H1 (cell line): ENCODE measurements around the gene TP53BP2. TPM values are rescaled to one million over a fixed set of nuclear protein-coding genes. Genes with fewer than 3 reads are reported as not detected.

Source experiments
- CTBP2 ChIP-seq: IDR thresholded peaks from 2 replicates; pipeline ENCODE4 v1.7.0; 2011; ENCODE audit warnings: borderline replicate concordance, mild to moderate bottlenecking, moderate library complexity, mixed read lengths, low read length; ENCODE audit not compliant: insufficient read depth, insufficient read length
- PHF8 ChIP-seq: fragments of 200-600 bp; sonication (generic); conservative IDR thresholded peaks from 2 replicates; pipeline ENCODE4 v1.7.1; 2012; ENCODE audit warnings: low read depth, mild to moderate bottlenecking, inconsistent platforms, low read length, moderate library complexity
- polyA plus RNA-seq, 7 experiments: library from polyadenylated mRNA; depleted of rRNA in 3 of 7; stranded (reverse) in 5 of 7; unstranded in 2 of 7; fragments of >200 nt in 5 of 7; fragments of 200-250 nt in 2 of 7; gene quantifications; 1 replicate in 5 of 7; 2 replicates in 1 of 7; 4 replicates in 1 of 7; pipeline versions ENCODE4 v1.2.1 to v1.2.3, GENCODE V29; 2011 to 2013; ENCODE audit warnings: missing spikeins in 2 of 7, mixed read lengths in 2 of 7
- total RNA-seq: library from RNA; stranded (reverse); fragmentation: NEBNext Ultra II Directional; extraction: Animal tissue kit (Norgen Biotek cat#: 25700); gene quantifications from 2 replicates; pipeline ENCODE4 v1.2.1, GENCODE V29; 2021

Gene TP53BP2
- total and polyA plus RNA-seq, 2 of the 8 experiments (the other 6 are each of a cell fraction or from before 2014, with no cell fraction given) = 18.0 to 38.7 TPM

DNA sequence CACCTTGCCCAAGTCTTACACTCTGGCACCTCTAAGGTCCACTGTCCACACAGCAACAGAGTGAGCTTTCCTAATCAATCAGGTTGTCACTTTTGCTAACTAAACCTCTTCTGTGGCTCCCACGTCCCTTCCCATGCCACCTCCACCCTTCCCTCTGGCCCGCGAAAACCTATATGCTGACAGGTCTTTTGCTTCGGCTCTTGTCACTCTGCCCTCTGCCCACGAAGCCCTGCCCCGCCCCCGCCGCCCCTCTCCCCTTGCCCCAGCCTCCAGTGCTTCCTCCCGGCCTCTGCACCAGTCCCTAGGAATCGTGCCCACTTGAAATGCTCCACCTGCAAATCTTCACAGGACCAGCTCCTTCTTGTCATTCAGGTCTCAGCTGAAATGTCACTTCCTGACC lies 8.1 kb downstream of the TP53BP2 start (continued):
- TF ChIP-seq PHF8 = no peak
- no peak for TF ChIP-seq CTBP2
